ENCODE results near the gene TGM2.

The TGM2 gene

GRCh38 chr20:38171675-38172043 is 6.6 kb upstream of the TGM2 start:
- H3K4me1 ChIP-seq (ENCODE audit: insufficient read depth, low read length) = no peaks in the 10 kb centered on the region
- no peak overlapping the region for H3K4me3 ChIP-seq (ENCODE audit: low read depth in 1 of 2, low read length in 2 of 2)
- no peak overlapping the region for H3K27ac ChIP-seq (ENCODE audit: low read depth, low read length)
- no peaks in the 10 kb centered on the region for H3K9me3 ChIP-seq (ENCODE audit: low read length)
- no peak overlapping the region for H3K9ac ChIP-seq (ENCODE audit: low read length)
- H3K27me3 ChIP-seq (ENCODE audit: control insufficient read depth in 1 of 2, insufficient read depth in 2 of 2, low read length in 2 of 2) = no peaks in the 10 kb centered on the region
- H3K36me3 ChIP-seq (ENCODE audit: insufficient read depth, low read length) = no peaks in the 10 kb centered on the region

DNA sequence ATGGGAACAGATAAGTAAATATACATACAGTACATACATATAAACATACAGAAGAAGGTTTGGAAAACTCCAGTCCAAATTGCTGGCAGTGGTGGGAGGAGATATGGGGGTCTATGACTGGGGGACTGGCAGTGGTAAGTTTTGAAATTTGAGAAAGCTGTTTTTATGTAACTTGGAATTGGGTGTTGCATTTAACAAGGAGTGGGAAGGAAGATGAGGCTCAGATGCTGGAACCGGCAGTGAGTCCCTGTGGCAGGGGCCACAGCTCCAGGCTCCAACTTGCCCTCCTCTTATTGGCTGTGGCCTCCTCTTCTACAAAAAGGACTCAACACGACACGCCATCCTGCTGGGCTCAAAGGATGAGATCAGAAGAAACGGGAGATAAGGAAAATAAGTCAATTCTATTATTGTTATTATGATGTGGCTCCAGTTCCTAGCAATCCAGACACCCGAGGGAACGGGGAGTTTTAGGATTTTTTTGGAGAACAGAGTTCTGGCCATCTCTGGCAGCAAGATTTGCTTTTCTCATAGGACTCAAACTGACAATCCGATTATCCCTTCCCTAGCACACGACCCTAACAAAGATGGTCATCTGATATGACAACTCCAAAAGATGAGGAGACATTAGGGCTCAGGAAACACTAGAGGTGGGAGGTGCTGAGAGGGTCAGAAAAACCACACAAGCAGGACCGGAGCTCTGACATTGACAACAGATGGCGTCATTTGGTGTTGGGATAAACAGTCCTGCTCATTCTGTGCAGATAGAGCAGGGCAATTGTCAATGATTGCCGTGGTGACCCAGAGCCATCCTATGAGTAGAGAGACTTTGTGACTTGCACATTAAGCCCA is 6.0 kb upstream of the TGM2 start:
- Histone ChIP-seq H3K27me3 (ENCODE audit: control insufficient read depth in 1 of 2, insufficient read depth in 2 of 2, low read length in 2 of 2) (no peaks in the 10 kb centered on the region), H3K27ac (ENCODE audit: low read depth, low read length) (no peak overlapping the region), H3K9ac (ENCODE audit: low read length) (no peak overlapping the region)

DNA sequence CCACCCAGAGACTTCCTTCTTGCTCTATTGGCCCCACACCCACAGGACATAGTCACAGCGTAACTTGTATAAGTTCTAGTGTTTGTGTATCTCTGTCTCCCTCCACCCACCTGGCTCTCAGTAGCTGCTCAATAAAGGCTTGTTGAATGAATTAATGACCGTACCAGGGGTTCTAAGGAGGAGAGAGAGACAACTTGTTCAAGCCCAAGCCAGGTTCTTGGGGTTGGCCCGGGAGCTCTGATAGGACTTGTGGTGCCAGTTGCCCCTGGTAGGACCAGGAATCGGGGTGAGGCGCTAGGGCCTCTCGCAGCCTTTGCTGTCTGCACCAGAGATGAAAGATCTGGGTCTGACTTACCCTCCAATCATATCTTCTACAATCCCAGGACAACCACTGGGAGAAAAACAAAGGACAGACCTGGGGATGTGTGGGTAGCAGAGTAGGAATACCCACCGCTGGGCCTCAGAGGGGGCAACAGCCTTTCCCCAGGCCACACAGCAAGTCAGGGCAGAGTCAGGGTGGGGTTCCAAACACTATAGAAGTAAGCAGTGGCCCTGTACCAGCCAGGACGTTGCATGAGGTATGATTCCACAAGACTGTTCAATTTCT is 5.3 kb upstream of the TGM2 start:
- no peaks in the 10 kb centered on the region for H3K27me3 ChIP-seq (ENCODE audit: control insufficient read depth in 1 of 2, insufficient read depth in 2 of 2, low read length in 2 of 2)
- no peak overlapping the region for H3K9ac ChIP-seq (ENCODE audit: low read length)
- no peaks in the 10 kb centered on the region for H3K36me3 ChIP-seq (ENCODE audit: insufficient read depth, low read length)
- H3K4me3 ChIP-seq (ENCODE audit: low read depth in 1 of 2, low read length in 2 of 2) = no peak overlapping the region
- H3K27ac ChIP-seq (ENCODE audit: low read depth, low read length) = no peak overlapping the region
- peaks cover 9% of the 10 kb centered on the region for H3K4me1 ChIP-seq (ENCODE audit: insufficient read depth, low read length)
- no peaks in the 10 kb centered on the region for H3K9me3 ChIP-seq (ENCODE audit: low read length)

More for the DNA sequence above, 6.0 kb upstream of the TGM2 start:
- H3K9me3 ChIP-seq (ENCODE audit: low read length) = no peaks in the 10 kb centered on the region
- no peak overlapping the region for H3K4me3 ChIP-seq (ENCODE audit: low read depth in 1 of 2, low read length in 2 of 2)
- H3K36me3 ChIP-seq (ENCODE audit: insufficient read depth, low read length) = no peaks in the 10 kb centered on the region
- peaks cover 1% of the 10 kb centered on the region for H3K4me1 ChIP-seq (ENCODE audit: insufficient read depth, low read length)

DNA sequence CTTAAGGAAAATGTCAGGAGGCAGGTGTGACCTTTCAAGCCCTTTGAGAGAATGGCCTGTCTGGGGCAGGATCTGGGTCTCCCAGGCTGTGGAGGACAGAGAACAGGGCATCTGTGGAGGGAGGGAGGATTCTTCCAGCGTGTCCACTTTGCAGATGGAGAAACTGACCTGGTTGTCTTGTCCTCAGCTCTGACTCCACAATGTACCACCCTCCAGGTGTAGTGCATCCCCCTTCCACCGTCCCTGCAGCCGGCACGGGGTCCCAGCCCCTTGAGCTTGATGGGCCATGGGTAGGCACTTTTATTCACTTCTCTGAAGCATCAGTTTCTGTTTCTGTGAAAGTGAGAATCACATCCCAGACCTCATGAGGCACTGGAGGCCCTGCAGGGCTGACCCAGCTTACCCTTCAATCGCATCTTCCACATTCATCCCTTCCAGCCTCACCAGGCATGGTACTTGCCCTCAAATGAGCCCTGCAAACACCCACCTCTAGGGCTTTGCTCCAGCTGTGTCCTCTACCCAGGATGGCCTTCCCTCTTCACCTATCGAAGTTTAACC is 4.6 kb upstream of the TGM2 start:
- Histone ChIP-seq H3K4me1 (ENCODE audit: insufficient read depth, low read length) (peaks cover 11% of the 10 kb centered on the region), H3K27me3 (ENCODE audit: control insufficient read depth in 1 of 2, insufficient read depth in 2 of 2, low read length in 2 of 2) (no peaks in the 10 kb centered on the region), H3K9ac (ENCODE audit: low read length) (no peak overlapping the region), H3K27ac (ENCODE audit: low read depth, low read length) (no peak overlapping the region), H3K4me3 (ENCODE audit: low read depth in 1 of 2, low read length in 2 of 2) (no peak overlapping the region), H3K9me3 (ENCODE audit: low read length) (no peaks in the 10 kb centered on the region), H3K36me3 (ENCODE audit: insufficient read depth, low read length) (no peaks in the 10 kb centered on the region)

DNA sequence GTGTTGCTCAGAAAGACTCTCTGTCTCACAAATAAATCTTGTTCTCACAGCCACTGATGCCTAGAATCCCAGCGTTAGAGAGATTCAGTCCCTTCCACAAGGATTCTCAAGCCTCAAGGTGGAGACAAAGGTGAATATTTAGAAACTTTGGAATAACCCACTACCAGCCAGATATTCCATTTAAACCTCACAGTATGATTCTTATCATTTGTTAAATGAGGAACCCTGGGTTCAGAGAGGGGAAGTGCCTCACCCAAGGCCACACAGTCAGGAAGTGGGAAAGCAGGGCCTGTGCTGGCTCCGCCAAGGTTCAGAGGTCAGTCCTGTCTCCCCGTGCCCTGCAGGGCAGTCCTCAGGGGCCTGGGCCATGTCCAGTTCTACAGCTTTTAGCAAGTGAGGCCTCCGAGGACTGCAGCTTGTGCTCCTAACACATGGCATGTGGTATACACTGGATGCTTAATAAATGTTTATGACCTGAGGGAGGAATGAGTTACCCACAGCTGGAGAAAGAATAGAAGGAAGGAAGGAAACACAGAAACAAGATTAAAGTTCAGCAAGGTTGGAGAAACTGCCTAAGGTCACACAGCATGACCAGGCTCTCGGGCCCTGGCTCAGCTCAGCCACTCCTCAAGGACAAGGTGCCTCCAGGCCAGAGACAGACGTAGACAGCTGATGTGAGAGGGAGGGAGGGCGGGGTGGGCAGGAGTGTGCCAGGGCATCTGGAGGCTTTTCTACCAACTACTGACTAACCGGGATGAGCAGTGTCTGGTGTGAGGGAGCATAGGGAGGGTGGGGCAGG is 3.9 kb upstream of the TGM2 start:
- H3K36me3 ChIP-seq (ENCODE audit: insufficient read depth, low read length) = no peaks in the 10 kb centered on the region
- H3K27me3 ChIP-seq (ENCODE audit: control insufficient read depth in 1 of 2, insufficient read depth in 2 of 2, low read length in 2 of 2) = no peaks in the 10 kb centered on the region
- H3K9ac ChIP-seq (ENCODE audit: low read length) = no peak overlapping the region
- peaks cover 16% of the 10 kb centered on the region for H3K4me1 ChIP-seq (ENCODE audit: insufficient read depth, low read length)
- no peak overlapping the region for H3K4me3 ChIP-seq (ENCODE audit: low read depth in 1 of 2, low read length in 2 of 2)
- H3K9me3 ChIP-seq (ENCODE audit: low read length) = no peaks in the 10 kb centered on the region
- H3K27ac ChIP-seq (ENCODE audit: low read depth, low read length) = no peak overlapping the region

DNA sequence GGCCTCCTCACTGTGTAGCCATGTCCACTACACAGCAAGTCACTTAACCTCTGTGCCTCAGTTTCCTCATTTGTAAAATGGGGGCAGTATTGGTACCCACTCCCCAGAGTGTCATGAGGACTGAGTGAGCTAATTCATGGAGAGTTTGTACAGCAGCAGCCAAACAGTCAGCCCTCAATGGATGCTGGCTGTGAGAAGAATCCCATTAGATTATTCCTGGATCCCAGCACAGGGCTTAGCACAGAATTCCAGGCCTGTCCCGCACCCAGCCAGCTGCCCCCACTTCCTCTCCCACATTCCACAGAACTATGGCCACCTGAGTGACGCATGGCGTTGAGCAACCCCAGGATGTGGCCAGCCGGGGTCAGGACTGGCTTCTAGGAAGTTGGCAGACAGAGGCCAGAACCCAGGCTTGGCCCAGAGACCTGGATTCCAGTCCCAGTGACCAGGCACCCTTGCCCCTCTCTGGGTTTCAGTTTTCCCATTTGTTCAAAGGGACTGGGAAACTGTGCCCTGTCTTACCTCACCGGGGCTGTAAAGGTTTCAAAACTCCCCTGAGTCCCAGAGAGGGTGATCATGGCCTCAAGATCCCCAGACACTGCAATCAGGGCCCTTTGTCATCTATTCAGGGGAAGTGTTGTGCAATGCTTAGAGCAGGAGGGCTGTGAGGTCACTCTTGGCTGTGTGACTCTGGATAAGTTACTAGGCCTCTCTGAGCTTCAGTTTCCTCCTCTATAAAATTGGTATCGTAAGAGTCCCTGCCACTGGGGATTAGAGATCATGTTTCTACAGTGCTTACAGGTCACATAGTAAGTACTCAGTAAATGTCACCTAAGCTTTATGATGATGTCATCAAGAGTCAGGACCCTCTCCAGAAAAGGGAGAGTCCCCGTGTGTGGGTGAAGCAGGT is 3.0 kb upstream of the TGM2 start:
- H3K9ac ChIP-seq (ENCODE audit: low read length) = no peak overlapping the region
- no peaks in the 10 kb centered on the region for H3K36me3 ChIP-seq (ENCODE audit: insufficient read depth, low read length)
- no peak overlapping the region for H3K4me3 ChIP-seq (ENCODE audit: low read depth in 1 of 2, low read length in 2 of 2)
- H3K9me3 ChIP-seq (ENCODE audit: low read length) = no peaks in the 10 kb centered on the region
- no peak overlapping the region for H3K27ac ChIP-seq (ENCODE audit: low read depth, low read length)
- peaks cover 16% of the 10 kb centered on the region for H3K4me1 ChIP-seq (ENCODE audit: insufficient read depth, low read length)
- no peaks in the 10 kb centered on the region for H3K27me3 ChIP-seq (ENCODE audit: control insufficient read depth in 1 of 2, insufficient read depth in 2 of 2, low read length in 2 of 2)

DNA sequence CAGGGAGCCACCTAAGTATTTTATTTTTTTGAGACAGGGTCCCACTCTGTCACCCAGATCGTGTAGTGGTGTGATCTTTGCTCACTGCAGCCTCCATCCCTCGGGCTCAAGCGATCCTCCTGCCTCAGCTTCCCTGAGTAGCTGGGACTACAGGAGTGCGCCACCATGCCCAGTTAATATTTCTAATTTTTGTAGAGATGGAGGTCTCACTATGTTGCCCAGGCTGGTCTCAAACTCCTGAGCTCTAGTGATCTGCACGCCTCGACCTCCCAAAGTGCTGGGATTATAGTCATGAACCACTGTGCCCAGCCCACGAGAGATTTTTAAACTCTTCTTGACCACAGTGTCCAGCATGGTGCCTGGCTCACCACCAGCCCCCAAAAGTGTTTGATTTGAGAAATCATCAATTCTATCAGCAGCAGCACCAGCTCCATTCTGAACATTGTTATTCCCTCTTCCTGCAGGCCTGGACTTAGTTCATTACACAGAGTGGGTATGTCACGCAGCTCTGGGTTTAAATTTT is 2.3 kb upstream of the TGM2 start:
- H3K9me3 ChIP-seq (ENCODE audit: low read length) = no peaks in the 10 kb centered on the region
- no peaks in the 10 kb centered on the region for H3K27me3 ChIP-seq (ENCODE audit: control insufficient read depth in 1 of 2, insufficient read depth in 2 of 2, low read length in 2 of 2)
- H3K36me3 ChIP-seq (ENCODE audit: insufficient read depth, low read length) = no peaks in the 10 kb centered on the region
- peaks cover 16% of the 10 kb centered on the region for H3K4me1 ChIP-seq (ENCODE audit: insufficient read depth, low read length)
- no peak overlapping the region for H3K4me3 ChIP-seq (ENCODE audit: low read depth in 1 of 2, low read length in 2 of 2)
- no peak overlapping the region for H3K27ac ChIP-seq (ENCODE audit: low read depth, low read length)
- H3K9ac ChIP-seq (ENCODE audit: low read length) = no peak overlapping the region

DNA sequence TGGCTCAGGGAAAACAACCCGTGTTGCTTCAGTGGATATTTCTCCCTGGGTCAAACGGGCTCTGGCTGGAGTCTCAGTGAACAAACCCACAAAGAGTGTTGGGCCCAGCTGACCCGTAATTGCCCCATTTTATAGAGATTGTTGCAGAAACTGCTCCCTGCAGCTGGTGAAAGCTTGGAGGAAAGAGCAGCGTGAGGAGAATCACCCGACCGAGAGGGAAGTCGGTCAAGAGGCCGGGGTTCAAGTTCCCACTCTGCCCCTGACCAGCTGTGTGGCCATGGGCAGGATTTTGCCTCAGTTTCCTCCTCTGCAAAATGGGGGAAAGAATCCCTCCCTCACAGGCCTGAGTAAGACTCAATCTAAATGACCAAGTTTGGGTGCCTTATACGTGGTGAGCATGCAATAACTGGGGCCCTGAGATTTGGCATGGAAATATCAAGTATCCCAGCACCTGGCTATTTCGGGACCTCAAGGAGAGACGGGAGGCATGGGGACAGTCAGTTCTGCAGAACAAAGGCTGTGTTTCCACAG is 1.7 kb upstream of the TGM2 start:
- H3K9me3 ChIP-seq (ENCODE audit: low read length) = no peaks in the 10 kb centered on the region
- no peak overlapping the region for H3K9ac ChIP-seq (ENCODE audit: low read length)
- H3K4me3 ChIP-seq (ENCODE audit: low read depth in 1 of 2, low read length in 2 of 2) = no peak overlapping the region
- H3K4me1 ChIP-seq (ENCODE audit: insufficient read depth, low read length) = peaks cover 16% of the 10 kb centered on the region
- no peaks in the 10 kb centered on the region for H3K27me3 ChIP-seq (ENCODE audit: control insufficient read depth in 1 of 2, insufficient read depth in 2 of 2, low read length in 2 of 2)
- H3K27ac ChIP-seq (ENCODE audit: low read depth, low read length) = no peak overlapping the region
- H3K36me3 ChIP-seq (ENCODE audit: insufficient read depth, low read length) = no peaks in the 10 kb centered on the region

- H3K4me1 ChIP-seq (ENCODE audit: insufficient read depth, low read length) = peaks cover 16% of the 10 kb centered on the region
- H3K27me3 ChIP-seq (ENCODE audit: control insufficient read depth in 1 of 2, insufficient read depth in 2 of 2, low read length in 2 of 2) = no peaks in the 10 kb centered on the region
- H3K27ac ChIP-seq (ENCODE audit: low read depth, low read length) = no peak overlapping the region
- H3K4me3 ChIP-seq (ENCODE audit: low read depth in 1 of 2, low read length in 2 of 2) = no peak overlapping the region
- no peaks in the 10 kb centered on the region for H3K36me3 ChIP-seq (ENCODE audit: insufficient read depth, low read length)
- no peaks in the 10 kb centered on the region for H3K9me3 ChIP-seq (ENCODE audit: low read length)
- H3K9ac ChIP-seq (ENCODE audit: low read length) = no peak overlapping the region
These were observed 1.1 kb upstream of the TGM2 start for GRCh38 chr20:38165966-38166702.

- H3K9me3 ChIP-seq (ENCODE audit: low read length) = no peaks in the 10 kb centered on the region
- peak overlapping the region; percentile 55 to 69 for H3K4me3 ChIP-seq (ENCODE audit: low read depth in 1 of 2, low read length in 2 of 2)
- H3K9ac ChIP-seq (ENCODE audit: low read length) = no peak overlapping the region
- peaks cover 9% of the 10 kb centered on the region for H3K36me3 ChIP-seq (ENCODE audit: insufficient read depth, low read length)
- H3K27me3 ChIP-seq (ENCODE audit: control insufficient read depth in 1 of 2, insufficient read depth in 2 of 2, low read length in 2 of 2) = no peaks in the 10 kb centered on the region
- no peak overlapping the region for H3K27ac ChIP-seq (ENCODE audit: low read depth, low read length)
- H3K4me1 ChIP-seq (ENCODE audit: insufficient read depth, low read length) = peaks cover 16% of the 10 kb centered on the region
These were observed 414 bp downstream of the TGM2 start for GRCh38 chr20:38164624-38165088.

Measured in muscle layer of colon (tissue), 2 donors.